H1 (cell line): ENCODE data around the gene CHRD. TPM values are rescaled to one million over a fixed set of nuclear protein-coding genes. Genes with fewer than 3 reads are reported as not detected.

Experiments used
- CTCF ChIA-PET: fragments of 300-600 bp; sonication (Branson Sonifier 250); formaldehyde crosslinking; loops from one replicate; lab custom pipeline; 2021; ENCODE audit not compliant: partially characterized antibody; lab: Charles Lee
- POLR2A ChIA-PET: fragments of 300-600 bp; sonication (Branson Sonifier 250); formaldehyde crosslinking; loops from one replicate; lab custom pipeline; 2021; ENCODE audit warnings: inconsistent platforms; ENCODE audit not compliant: partially characterized antibody; lab: Charles Lee
- DNase-seq, 2 experiments: peaks; one replicate each; pipeline versions ENCODE4 v3.0.0 to v3.0.0-alpha.2; 2010 to 2022; ENCODE audit warnings: low spot score in 2 of 2, low read depth in 1 of 2, mixed read lengths in 1 of 2
- FAIRE-seq: peaks from 2 replicates; lab custom pipeline; 2011; peaks lifted over from hg19 to GRCh38; lab: Jason Lieb, UNC
- H2AFZ ChIP-seq: 2 replicates; pipeline ENCODE4 v1.8.1; 2012; ENCODE audit warnings: low read length, inconsistent platforms
- H2AK5ac ChIP-seq: 2 replicates; pipeline ENCODE4 v1.6.1; 2013; ENCODE audit warnings: low read depth, low read length
- H2BK120ac ChIP-seq: replicated peaks from 2 replicates; pipeline ENCODE3; 2013; ENCODE audit warnings: low read depth, low read length, inconsistent platforms
- H2BK12ac ChIP-seq: 2 replicates; pipeline ENCODE4 v1.6.1; 2013; ENCODE audit warnings: low read depth, low read length
- H2BK15ac ChIP-seq: 2 replicates; pipeline ENCODE4 v1.6.1; 2013; ENCODE audit warnings: low read length
- H2BK20ac ChIP-seq: 2 replicates; pipeline ENCODE4 v1.6.1; 2013; ENCODE audit warnings: low read length
- H2BK5ac ChIP-seq: 2 replicates; pipeline ENCODE4 v1.6.1; 2013; ENCODE audit warnings: low read depth, low read length
- H3K14ac ChIP-seq: 2 replicates; pipeline ENCODE4 v1.6.1; 2013; ENCODE audit warnings: inconsistent platforms; ENCODE audit not compliant: insufficient read length
- H3K18ac ChIP-seq: 2 replicates; pipeline ENCODE4 v1.6.1; 2013; ENCODE audit warnings: low read length; ENCODE audit errors: extremely low read depth
- H3K23ac ChIP-seq: 2 replicates; pipeline ENCODE4 v1.6.1; 2013; ENCODE audit warnings: inconsistent platforms; ENCODE audit not compliant: insufficient read length
- H3K23me2 ChIP-seq: 2 replicates; pipeline ENCODE4 v1.6.1; 2013; ENCODE audit warnings: low read depth, low read length
- H3K27ac ChIP-seq: 2 replicates; pipeline ENCODE4 v1.6.1; 2011; ENCODE audit warnings: low read depth, low read length, inconsistent platforms
- H3K27me3 ChIP-seq, 4 experiments: replicated peaks in 1 of 4; 1 replicate in 1 of 4; 2 replicates in 3 of 4; pipeline versions ENCODE4 v1.6.1 to v1.8.1; 2011 to 2013; ENCODE audit warnings: low read length in 3 of 4, mild to moderate bottlenecking in 3 of 4, inconsistent platforms in 2 of 4, mixed read lengths in 2 of 4, moderate library complexity in 1 of 4; ENCODE audit not compliant: control insufficient read depth in 3 of 4, insufficient read depth in 3 of 4; ENCODE audit errors: extremely low read depth in 1 of 4
- H3K36me3 ChIP-seq, 4 experiments: 2 replicates each; pipeline versions ENCODE4 v1.6.1 to v1.8.1; 2011 to 2013; ENCODE audit warnings: mild to moderate bottlenecking in 4 of 4, low read length in 3 of 4, moderate library complexity in 2 of 4, control low read depth in 1 of 4, inconsistent platforms in 1 of 4; ENCODE audit not compliant: insufficient read depth in 4 of 4, control insufficient read depth in 2 of 4
- H3K4ac ChIP-seq: replicated peaks from 2 replicates; pipeline ENCODE3; 2013; ENCODE audit warnings: low read length, low read depth, mixed read lengths, inconsistent platforms; ENCODE audit not compliant: insufficient read length
- H3K4me1 ChIP-seq, 4 experiments: replicated peaks in 1 of 4; 1 replicate in 1 of 4; 2 replicates in 3 of 4; pipeline versions ENCODE4 v1.6.1 to v1.8.1; 2011 to 2013; ENCODE audit warnings: low read length in 3 of 4, inconsistent platforms in 2 of 4, mixed read lengths in 1 of 4; ENCODE audit not compliant: insufficient read depth in 4 of 4, control insufficient read depth in 3 of 4
- H3K4me2 ChIP-seq, 2 experiments: 2 replicates each; pipeline versions ENCODE4 v1.6.1 to v1.8.1; 2011 to 2013; ENCODE audit warnings: low read depth in 2 of 2, low read length in 2 of 2, control low read depth in 1 of 2, inconsistent platforms in 1 of 2, mild to moderate bottlenecking in 1 of 2; ENCODE audit not compliant: insufficient read depth in 1 of 2
- H3K4me3 ChIP-seq, 4 experiments: fragments of 200-600, 300-600 bp in 1 of 4; sonication (generic), shearing (Covaris generic), sonication (Bioruptor Twin) in 1 of 4; 2 replicates each; pipeline versions ENCODE4 v1.5.1 to v1.8.1; 2011 to 2016; ENCODE audit warnings: low read length in 4 of 4, low read depth in 3 of 4, control low read depth in 2 of 4, inconsistent platforms in 2 of 4, mild to moderate bottlenecking in 2 of 4, mixed read lengths in 1 of 4, moderate library complexity in 1 of 4; ENCODE audit not compliant: insufficient read depth in 2 of 4; ENCODE audit errors: extremely low read depth in 1 of 4
- H3K56ac ChIP-seq: replicated peaks from 2 replicates; pipeline ENCODE3; 2013; ENCODE audit warnings: low read depth, mild to moderate bottlenecking, mixed read lengths, low read length, inconsistent platforms; ENCODE audit not compliant: insufficient read length
- H3K79me1 ChIP-seq: 2 replicates; pipeline ENCODE4 v1.6.1; 2013; ENCODE audit warnings: low read depth, low read length, control low read depth
- H3K79me2 ChIP-seq, 2 experiments: 2 replicates each; pipeline versions ENCODE4 v1.6.1 to v1.8.1; 2012 to 2013; ENCODE audit warnings: low read length in 2 of 2, mild to moderate bottlenecking in 2 of 2, inconsistent platforms in 1 of 2; ENCODE audit not compliant: insufficient read depth in 2 of 2, control insufficient read depth in 1 of 2
- H3K9ac ChIP-seq, 4 experiments: replicated peaks in 1 of 4; 1 replicate in 1 of 4; 2 replicates in 3 of 4; pipeline versions ENCODE4 v1.6.1 to v1.8.1; 2011 to 2013; ENCODE audit warnings: low read depth in 3 of 4, low read length in 3 of 4, control low read depth in 2 of 4, mild to moderate bottlenecking in 2 of 4, moderate library complexity in 2 of 4, inconsistent platforms in 1 of 4; ENCODE audit errors: extremely low read depth in 1 of 4
- H3K9me3 ChIP-seq, 2 experiments: 2 replicates each; pipeline versions ENCODE4 v1.6.1 to v1.8.1; 2012 to 2013; ENCODE audit warnings: mild to moderate bottlenecking in 2 of 2, moderate library complexity in 2 of 2, control low read depth in 1 of 2, inconsistent platforms in 1 of 2, low read depth in 1 of 2, low read length in 1 of 2, mixed read lengths in 1 of 2; ENCODE audit not compliant: insufficient read depth in 2 of 2
- H4K20me1 ChIP-seq, 2 experiments: replicated peaks in 1 of 2; 2 replicates each; pipeline versions ENCODE3 to v1.8.1; 2011 to 2013; ENCODE audit warnings: inconsistent platforms in 2 of 2, low read length in 2 of 2, mild to moderate bottlenecking in 1 of 2; ENCODE audit not compliant: insufficient read depth in 2 of 2, control insufficient read depth in 1 of 2
- H4K5ac ChIP-seq: 2 replicates; pipeline ENCODE4 v1.6.1; 2013; ENCODE audit warnings: low read length, low read depth, mixed read lengths, inconsistent platforms; ENCODE audit not compliant: insufficient read length
- H4K8ac ChIP-seq: 2 replicates; pipeline ENCODE4 v1.8.0; 2013; ENCODE audit warnings: mild to moderate bottlenecking, moderate library complexity, low read length, inconsistent platforms; ENCODE audit not compliant: insufficient read depth; ENCODE audit errors: extremely low read depth
- H4K91ac ChIP-seq: replicated peaks from 2 replicates; pipeline ENCODE3; 2013; ENCODE audit warnings: low read length, mixed read lengths, inconsistent platforms; ENCODE audit not compliant: insufficient read length
- ATF2 ChIP-seq: IDR thresholded peaks from 2 replicates; pipeline ENCODE4 v1.6.1; 2012; ENCODE audit warnings: low read length, inconsistent platforms
- CBX5 ChIP-seq: fragments of 300-800, 300-1000 bp; sonication (generic); IDR thresholded peaks from 2 replicates; pipeline ENCODE4 v1.7.1; 2016; ENCODE audit warnings: antibody characterized with exemption, low read length, low read depth
- CHD1 ChIP-seq: IDR thresholded peaks from 2 replicates; pipeline ENCODE4 v1.6.1; 2012; ENCODE audit warnings: low read depth, low read length, improper control_type of control experiment
- CTBP2 ChIP-seq: IDR thresholded peaks from 2 replicates; pipeline ENCODE4 v1.7.0; 2011; ENCODE audit warnings: borderline replicate concordance, mild to moderate bottlenecking, moderate library complexity, mixed read lengths, low read length; ENCODE audit not compliant: insufficient read depth, insufficient read length
- EGR1 ChIP-seq: IDR thresholded peaks from 2 replicates; pipeline ENCODE4 v1.6.1; 2011; ENCODE audit warnings: low read depth, low read length, borderline replicate concordance
- POLR2A ChIP-seq, 2 experiments: IDR thresholded peaks; 1 replicate in 1 of 2; 2 replicates in 1 of 2; pipeline ENCODE4 v1.6.1; 2011; ENCODE audit warnings: low read depth in 2 of 2, low read length in 2 of 2, mild to moderate bottlenecking in 2 of 2; ENCODE audit errors: control extremely low read depth in 1 of 2
- SIN3A ChIP-seq, 2 experiments: IDR thresholded peaks in 1 of 2; conservative IDR thresholded peaks in 1 of 2; 2 replicates each; pipeline ENCODE4 v1.6.1; 2011 to 2012; ENCODE audit warnings: low read length in 2 of 2, improper control_type of control experiment in 1 of 2, low read depth in 1 of 2, mild to moderate bottlenecking in 1 of 2
- SP2 ChIP-seq: IDR thresholded peaks from 2 replicates; pipeline ENCODE4 v1.6.1; 2012; ENCODE audit warnings: mild to moderate bottlenecking, low read length, inconsistent platforms
- TBP ChIP-seq: IDR thresholded peaks from 2 replicates; pipeline ENCODE4 v1.6.1; 2011; ENCODE audit warnings: low read depth, low read length, improper control_type of control experiment
- TEAD4 ChIP-seq: IDR thresholded peaks from 2 replicates; pipeline ENCODE4 v1.6.1; 2012; ENCODE audit warnings: low read depth, low read length, inconsistent platforms, mixed read lengths
- WGBS, 2 experiments: shearing (Covaris generic) in 1 of 2; methylation state at CpG; one replicate each; pipeline versions ENCODE4 v1.1.6 to v1.1.7; 2013 to 2015; ENCODE audit warnings: low lambda C conversion rate in 2 of 2, mixed read lengths in 2 of 2, inconsistent platforms in 1 of 2, low coverage in 1 of 2, missing lambda C conversion rate in 1 of 2; ENCODE audit not compliant: insufficient replicate concordance in 2 of 2, insufficient coverage in 1 of 2, insufficient read length in 1 of 2; ENCODE audit errors: extremely low coverage in 1 of 2, missing lambda C conversion rate in 1 of 2; 5-methylcytosine and 5-hydroxymethylcytosine counted together
- polyA plus RNA-seq, 7 experiments: library from polyadenylated mRNA; depleted of rRNA in 3 of 7; stranded (reverse) in 5 of 7; unstranded in 2 of 7; fragments of >200 nt in 5 of 7; fragments of 200-250 nt in 2 of 7; gene quantifications; 1 replicate in 5 of 7; 2 replicates in 1 of 7; 4 replicates in 1 of 7; pipeline versions ENCODE4 v1.2.1 to v1.2.3, GENCODE V29; 2011 to 2013; ENCODE audit warnings: missing spikeins in 2 of 7, mixed read lengths in 2 of 7
- total RNA-seq: library from RNA; stranded (reverse); fragmentation: NEBNext Ultra II Directional; extraction: Animal tissue kit (Norgen Biotek cat#: 25700); gene quantifications from 2 replicates; pipeline ENCODE4 v1.2.1, GENCODE V29; 2021

Gene CHRD
- total and polyA plus RNA-seq, 2 of the 8 experiments (the other 6 are each of a cell fraction or from before 2014, with no cell fraction given), result 0.62 to 0.86 TPM

- H3K18ac ChIP-seq, result peak overlapping the region; percentile 19; the same call in 1 of the 2 replicates
- H2BK20ac ChIP-seq, result no peak overlapping the region
- no peak overlapping the region for H3K4ac ChIP-seq
- H3K4me1 ChIP-seq, result peaks cover 0 to 24% (median 16%) of the 10 kb centered on the region in 4 experiments; a peak in 6 of 7 replicates
- H4K8ac ChIP-seq, result no peak overlapping the region
- H4K91ac ChIP-seq, result no peak overlapping the region
- no peaks in the 10 kb centered on the region for H3K79me2 ChIP-seq
- peak overlapping the region; percentile 92; the same call in 1 of the 2 replicates for H2BK15ac ChIP-seq
- DNase-seq (no peak), FAIRE-seq (no peak)
- no peak overlapping the region for H3K23ac ChIP-seq
- H3K4me2 ChIP-seq, result no peak overlapping the region
- H2AK5ac ChIP-seq, result 0 out of 2 replicates have a peak overlapping the region, but pooled peaks have one; percentile 48
- no peak overlapping the region for H4K5ac ChIP-seq
- H3K36me3 ChIP-seq, result no peaks in the 10 kb centered on the region
- POLR2A ChIA-PET, result no interaction called here
- 85% methylated on average over 15 of the region's 15 CpGs; no CpG with 5 or more reads in 1 of the 2 experiments for WGBS, 2 experiments
- no peaks in the 10 kb centered on the region for H3K9me3 ChIP-seq
- H3K14ac ChIP-seq, result no peak overlapping the region
- no peak overlapping the region for H3K56ac ChIP-seq
- H3K27me3 ChIP-seq, result peaks cover 31 to 49% (median 45%) of the 10 kb centered on the region in 4 experiments
- H2BK12ac ChIP-seq, result peak overlapping the region; percentile 39; the same call in 1 of the 2 replicates
- no peak overlapping the region for H3K9ac ChIP-seq
- no peak overlapping the region for H2BK5ac ChIP-seq
- peaks cover 15% of the 10 kb centered on the region; the same call in 1 of the 2 replicates for H3K23me2 ChIP-seq
- no peak overlapping the region for H2BK120ac ChIP-seq
- H2AFZ ChIP-seq, result no peak overlapping the region
- H4K20me1 ChIP-seq, result peaks cover 2 to 9% of the 10 kb centered on the region in 2 experiments
- CTCF ChIA-PET, result interaction anchor here (1.2 to 8.3 kb wide), 6 partner anchors 10 to 158 kb away, joined by 4 to 78 read pairs (median 10); no protein-coding TSS in a partner anchor
- no peak overlapping the region for H3K27ac ChIP-seq
- H3K4me3 ChIP-seq, result no peak overlapping the region
- no peaks in the 10 kb centered on the region for H3K79me1 ChIP-seq
- TF ChIP-seq POLR2A (IDR thresholded peaks at IDR 0.05; ENCODE audit: control extremely low read depth in 1 of 2, low read depth in 2 of 2, low read length in 2 of 2) (no peak), CBX5 (no peak), SIN3A (conservative IDR thresholded peaks at IDR 0.05 in 1 of 2, IDR thresholded peaks at IDR 0.05 in 1 of 2; ENCODE audit: low read depth in 1 of 2, low read length in 2 of 2) (no peak), ATF2 (no peak), EGR1 (no peak), TEAD4 (no peak), CTBP2 (no peak), CHD1 (no peak), SP2 (no peak), TBP (no peak)
Measured at GRCh38 chr3:184383033-184383740, 3.3 kb downstream of the CHRD start.
